ENCODE data around the gene AMBP.

AMBP gene

GRCh38 chr9:114089206-114089840 is 11.2 kb upstream of the AMBP start:
- TF ChIP-seq CTCF (conservative IDR thresholded peaks at IDR 0.05; ENCODE audit: low read depth, low read length): no peak
- Histone ChIP-seq H4K20me1 (ENCODE audit: insufficient read depth) (no peaks in the 10 kb centered on the region), H3K27ac (no peak overlapping the region), H3K79me2 (ENCODE audit: insufficient read depth, low read depth) (no peaks in the 10 kb centered on the region), H3K9ac (no peak overlapping the region), H3K4me1 (ENCODE audit: low read depth, poor library complexity, severe bottlenecking) (no peaks in the 10 kb centered on the region), H2AFZ (ENCODE audit: low read depth) (no peak overlapping the region), H3K36me3 (ENCODE audit: insufficient read depth) (no peaks in the 10 kb centered on the region), H3K4me3 (IDR thresholded peaks at IDR 0.05; ENCODE audit: insufficient read depth, low read depth, low read length) (no peak overlapping the region), H3K4me2 (no peak overlapping the region), H3K27me3 (ENCODE audit: insufficient read depth, low read depth) (no peaks in the 10 kb centered on the region)

- H3K9ac ChIP-seq: no peak overlapping the region
- H3K4me1 ChIP-seq (ENCODE audit: low read depth, poor library complexity, severe bottlenecking): no peaks in the 10 kb centered on the region
- H4K20me1 ChIP-seq (ENCODE audit: insufficient read depth): no peaks in the 10 kb centered on the region
- TF ChIP-seq CTCF (conservative IDR thresholded peaks at IDR 0.05; ENCODE audit: low read depth, low read length): no peak
- no peaks in the 10 kb centered on the region for H3K36me3 ChIP-seq (ENCODE audit: insufficient read depth)
- H3K27me3 ChIP-seq (ENCODE audit: insufficient read depth, low read depth): no peaks in the 10 kb centered on the region
- H3K27ac ChIP-seq: no peak overlapping the region
- no peak overlapping the region for H3K4me2 ChIP-seq
- no peak overlapping the region for H3K4me3 ChIP-seq (IDR thresholded peaks at IDR 0.05; ENCODE audit: insufficient read depth, low read depth, low read length)
- H3K79me2 ChIP-seq (ENCODE audit: insufficient read depth, low read depth): no peaks in the 10 kb centered on the region
- H2AFZ ChIP-seq (ENCODE audit: low read depth): no peak overlapping the region
Measured at GRCh38 chr9:114088571-114089170, 10.6 kb upstream of the AMBP start.

- Histone ChIP-seq H3K4me1 (ENCODE audit: low read depth, poor library complexity, severe bottlenecking) (no peaks in the 10 kb centered on the region), H3K36me3 (ENCODE audit: insufficient read depth) (no peaks in the 10 kb centered on the region), H4K20me1 (ENCODE audit: insufficient read depth) (no peaks in the 10 kb centered on the region), H3K79me2 (ENCODE audit: insufficient read depth, low read depth) (no peaks in the 10 kb centered on the region), H3K27ac (no peak overlapping the region), H3K4me2 (no peak overlapping the region), H3K9ac (no peak overlapping the region), H3K4me3 (IDR thresholded peaks at IDR 0.05; ENCODE audit: insufficient read depth, low read depth, low read length) (no peak overlapping the region), H2AFZ (ENCODE audit: low read depth) (no peak overlapping the region), H3K27me3 (ENCODE audit: insufficient read depth, low read depth) (no peaks in the 10 kb centered on the region)
- no peak for TF ChIP-seq CTCF (conservative IDR thresholded peaks at IDR 0.05; ENCODE audit: low read depth, low read length)
Measured at GRCh38 chr9:114087721-114088120, 9.6 kb upstream of the AMBP start.

GRCh38 chr9:114086607-114087006 is 8.5 kb upstream of the AMBP start:
- no peaks in the 10 kb centered on the region for H3K36me3 ChIP-seq (ENCODE audit: insufficient read depth)
- H2AFZ ChIP-seq (ENCODE audit: low read depth): no peak overlapping the region
- H3K79me2 ChIP-seq (ENCODE audit: insufficient read depth, low read depth): no peaks in the 10 kb centered on the region
- no peak overlapping the region for H3K9ac ChIP-seq
- H4K20me1 ChIP-seq (ENCODE audit: insufficient read depth): no peaks in the 10 kb centered on the region
- no peaks in the 10 kb centered on the region for H3K4me1 ChIP-seq (ENCODE audit: low read depth, poor library complexity, severe bottlenecking)
- H3K27me3 ChIP-seq (ENCODE audit: insufficient read depth, low read depth): no peaks in the 10 kb centered on the region
- TF ChIP-seq CTCF (conservative IDR thresholded peaks at IDR 0.05; ENCODE audit: low read depth, low read length): no peak
- H3K27ac ChIP-seq: no peak overlapping the region
- no peak overlapping the region for H3K4me2 ChIP-seq
- H3K4me3 ChIP-seq (IDR thresholded peaks at IDR 0.05; ENCODE audit: insufficient read depth, low read depth, low read length): no peak overlapping the region

All from KMS-11 (cell line).